K562 (cell line): ENCODE data around the gene SLC4A2. TPM values are rescaled to one million over a fixed set of nuclear protein-coding genes. Genes with fewer than 3 reads are reported as not detected.
A peak's percentile ranks its signal among the peaks of the same experiment; 100 is the strongest.

Experiments used
- ATAC-seq: fragments of 200-7000 bp; cut with Tn5 transposase; 3 replicates; pipeline ENCODE4 v1.9.1; 2020; ENCODE audit warnings: moderate library complexity
- BruUV-seq: library from RNA; stranded (reverse); fragments of 400-500 nt; replicated peaks from 2 replicates; lab custom pipeline; 2021; lab: Mats Ljungman, UMichigan
- CTCF ChIA-PET: fragments of 300-600 bp; formaldehyde crosslinking; extraction: SDS; loops from one replicate; lab custom pipeline; 2021; ENCODE audit warnings: low intra/inter-chr PET ratio; lab: Yijun Ruan, JAX
- POLR2A ChIA-PET: fragments of 300-600, 350-650 bp; sonication (Branson Sonifier 250); formaldehyde crosslinking; extraction: SDS; loops from one replicate; lab custom pipeline; 2021; ENCODE audit warnings: antibody characterized with exemption, inconsistent platforms; lab: Yijun Ruan, JAX
- DNase-seq, 4 experiments: peaks; one replicate each; pipeline versions ENCODE4 v3.0.0 to v3.0.0-alpha.2; 2011 to 2018; ENCODE audit warnings: low spot score in 3 of 4, mixed read lengths in 3 of 4; ENCODE audit errors: extremely low read depth in 1 of 4
- FAIRE-seq: peaks from 2 replicates; lab custom pipeline; 2011; peaks lifted over from hg19 to GRCh38; lab: Jason Lieb, UNC
- H2AFZ ChIP-seq: 2 replicates; pipeline ENCODE4 v1.6.0; 2011; ENCODE audit warnings: low read depth, low read length, control low read depth, inconsistent platforms
- H3K27ac ChIP-seq: fragments of 200-600 bp; 3 replicates; pipeline ENCODE4 v1.8.0; 2011; ENCODE audit warnings: low read depth, mild to moderate bottlenecking, control low read depth, inconsistent platforms, low read length, moderate library complexity, mixed read lengths; ENCODE audit errors: extremely low read depth
- H3K27me3 ChIP-seq, 2 experiments: fragments of 300-600 bp in 1 of 2; 2 replicates in 1 of 2; 3 replicates in 1 of 2; pipeline versions ENCODE4 v1.6.0 to v1.8.0; 2011; ENCODE audit warnings: inconsistent platforms in 2 of 2, low read length in 2 of 2, mild to moderate bottlenecking in 1 of 2, mixed read lengths in 1 of 2, moderate library complexity in 1 of 2; ENCODE audit not compliant: control insufficient read depth in 2 of 2, insufficient read depth in 2 of 2
- H3K36me3 ChIP-seq: fragments of 300-600 bp; 3 replicates; pipeline ENCODE4 v1.8.0; 2011; ENCODE audit warnings: mild to moderate bottlenecking, low read length, inconsistent platforms; ENCODE audit not compliant: control insufficient read depth, insufficient read depth
- H3K4me1 ChIP-seq, 2 experiments: fragments of 200-600 bp in 1 of 2; replicated peaks in 1 of 2; 2 replicates in 1 of 2; 3 replicates in 1 of 2; pipeline versions ENCODE4 v1.5.1 to v1.8.0; 2011; ENCODE audit warnings: inconsistent platforms in 2 of 2, low read length in 2 of 2, mild to moderate bottlenecking in 1 of 2, mixed read lengths in 1 of 2, moderate library complexity in 1 of 2; ENCODE audit not compliant: control insufficient read depth in 2 of 2, insufficient read depth in 2 of 2
- H3K4me2 ChIP-seq: 2 replicates; pipeline ENCODE4 v1.6.1; 2011; ENCODE audit warnings: low read length, control low read depth, inconsistent platforms, mixed read lengths; ENCODE audit not compliant: insufficient read depth
- H3K4me3 ChIP-seq: fragments of 200-600 bp; sonication (generic), shearing (Covaris generic); 2 replicates; pipeline ENCODE4 v1.5.1; 2016; ENCODE audit warnings: control low read depth, inconsistent platforms
- H3K79me2 ChIP-seq: fragments of 200-600 bp; 3 replicates; pipeline ENCODE4 v1.8.0; 2011; ENCODE audit warnings: low read length, inconsistent platforms; ENCODE audit not compliant: control insufficient read depth, insufficient read depth
- H3K9ac ChIP-seq, 2 experiments: 2 replicates each; pipeline versions ENCODE4 v1.6.0 to v1.6.1; 2011; ENCODE audit warnings: low read depth in 2 of 2, low read length in 2 of 2, control low read depth in 1 of 2, inconsistent platforms in 1 of 2, mild to moderate bottlenecking in 1 of 2, mixed read lengths in 1 of 2; ENCODE audit not compliant: insufficient read depth in 1 of 2
- H3K9me1 ChIP-seq: one replicate; pipeline ENCODE4 v1.6.0; 2011; ENCODE audit warnings: inconsistent platforms, mild to moderate bottlenecking, low read length, moderate library complexity; ENCODE audit not compliant: control insufficient read depth, insufficient read depth
- H3K9me3 ChIP-seq: replicated peaks from 2 replicates; pipeline ENCODE4 v1.5.1; 2011; ENCODE audit warnings: low read depth, low read length, inconsistent platforms; ENCODE audit not compliant: control insufficient read depth, insufficient read depth
- H4K20me1 ChIP-seq: replicated peaks from 2 replicates; pipeline ENCODE4 v1.6.1; 2011; ENCODE audit warnings: low read length, inconsistent platforms, mixed read lengths; ENCODE audit not compliant: control insufficient read depth, insufficient read depth
- PRDM10 ChIP-seq: fragments of 450-650 bp; IDR thresholded peaks from 2 replicates; pipeline ENCODE4 v1.6.1; 2018; ENCODE audit not compliant: partially characterized antibody
- TOE1 ChIP-seq, 2 experiments: fragments of 450-650 bp in 1 of 2; sonication (generic) in 1 of 2; formaldehyde crosslinking in 1 of 2; IDR thresholded peaks; 2 replicates each; pipeline versions ENCODE4 v1.7.1 to v1.8.0; 2016 to 2022; ENCODE audit warnings: borderline replicate concordance in 2 of 2, mild to moderate bottlenecking in 2 of 2, antibody characterized with exemption in 1 of 2, inconsistent platforms in 1 of 2, low read depth in 1 of 2, missing genetic modification reagents in 1 of 2, moderate library complexity in 1 of 2
- ZNF589 ChIP-seq: fragments of 200-800 bp; sonication (Bioruptor generic); IDR thresholded peaks from 2 replicates; pipeline ENCODE4 v1.6.1; 2016; ENCODE audit warnings: low read depth, missing genetic modification characterization, missing compliant biosample characterization
- WGBS: fragments of 100-300 bp; shearing (Covaris generic); methylation state at CpG from one replicate; pipeline ENCODE4 v1.1.6; 2016; ENCODE audit warnings: low coverage, mixed read lengths; ENCODE audit not compliant: insufficient coverage; ENCODE audit errors: missing lambda C conversion rate; 5-methylcytosine and 5-hydroxymethylcytosine counted together
- in situ Hi-C: fragments of 300-500 bp; cut with MboI; formaldehyde crosslinking; loops from 4 replicates; pipeline ENCODE4 v1.15.0; 2018; ENCODE audit warnings: inconsistent platforms, mixed read lengths
- intact Hi-C: fragments of 100-400 bp; cut with micrococcal nuclease; formaldehyde crosslinking; loops from 2 replicates; pipeline ENCODE4 v1.14.2; 2022
- polyA plus RNA-seq, 8 experiments: library from polyadenylated mRNA; depleted of rRNA in 4 of 8; stranded (reverse) in 5 of 8; unstranded in 3 of 8; fragments of >200 nt; fragmentation: Nextera tagmentation in 2 of 8; fragmentation: Illumina TruSeq in 1 of 8; extraction: Ambion mirVana in 2 of 8; extraction: Trizol in 1 of 8; gene quantifications; 2 replicates each; pipeline versions ENCODE4 v1.2.1 to v1.2.3, GENCODE V29; 2011 to 2014; ENCODE audit warnings: inconsistent platforms in 1 of 8, missing spikeins in 1 of 8
- total RNA-seq, 7 experiments: library from RNA; depleted of rRNA in 6 of 7; stranded (reverse); fragments of >200 nt in 6 of 7; fragmentation: Illumina TruSeq in 2 of 7; extraction: Trizol in 2 of 7; gene quantifications; 2 replicates each; pipeline versions ENCODE4 v1.2.1 to v1.2.3, GENCODE V29; 2011 to 2021; ENCODE audit warnings: low replicate concordance in 1 of 7
- TF ChIP-seq, protein P1 (sequence below), 3 experiments: fragments of 200-800 bp in 1 of 3; sonication (Bioruptor generic) in 1 of 3; sonication (generic) in 1 of 3; formaldehyde crosslinking in 1 of 3; IDR thresholded peaks; 2 replicates each; pipeline versions ENCODE4 v1.6.1 to v1.8.0; 2016 to 2022; ENCODE audit warnings: mild to moderate bottlenecking in 2 of 3, missing compliant biosample characterization in 2 of 3, missing genetic modification characterization in 2 of 3, missing genetic modification reagents in 1 of 3

SLC4A2 gene
- total and polyA plus RNA-seq, 9 of the 15 experiments (the other 6 are each of a cell fraction or from before 2014, with no cell fraction given) = 11.4 to 375 (median 130) TPM

DNA sequence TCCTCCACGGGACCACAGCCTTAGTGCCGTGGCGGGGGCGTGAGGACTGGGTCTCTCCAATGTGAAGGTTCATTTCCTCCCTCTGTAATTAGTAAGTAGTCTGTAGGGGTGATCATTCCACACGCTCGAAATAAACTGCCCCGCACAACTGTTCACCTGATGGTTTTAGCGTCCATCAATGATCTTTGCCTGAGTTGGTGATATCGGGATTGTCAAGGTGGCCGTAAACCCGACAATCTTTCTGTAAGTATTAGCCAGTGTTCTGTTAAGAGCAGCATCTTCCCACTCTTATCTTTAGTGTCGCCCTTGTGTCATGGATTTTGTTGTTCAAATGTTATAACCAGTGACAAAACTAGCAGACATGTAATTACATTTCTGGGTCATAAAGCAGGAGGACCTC lies 44.6 kb downstream of the SLC4A2 start:
- no peak for ATAC-seq
- no peak overlapping the region for H3K27ac ChIP-seq
- 80% methylated on average over 12 of the region's 12 CpGs for WGBS
- no peak overlapping the region for H3K4me3 ChIP-seq
- H3K9me3 ChIP-seq = no peaks in the 10 kb centered on the region
- intact Hi-C loops = no loop called here
- peaks cover 91% of the 10 kb centered on the region for H3K79me2 ChIP-seq
- no peak overlapping the region for H3K9ac ChIP-seq
- POLR2A ChIA-PET = interaction anchor here (0.6 to 4.7 kb wide), 5 partner anchors 10 to 48 kb away, joined by 3 to 31 read pairs (median 4); no protein-coding TSS in a partner anchor
- TF ChIP-seq PRDM10 (peak; percentile 81), ZNF589 (CRISPR knock-in tag) (no peak), TOE1 (IDR thresholded peaks at IDR 0.05; ENCODE audit: borderline replicate concordance) (no peak), TOE1 (CRISPR knock-in tag; IDR thresholded peaks at IDR 0.05; ENCODE audit: borderline replicate concordance, low read depth) (no peak)
- TF ChIP-seq, protein P1, sequence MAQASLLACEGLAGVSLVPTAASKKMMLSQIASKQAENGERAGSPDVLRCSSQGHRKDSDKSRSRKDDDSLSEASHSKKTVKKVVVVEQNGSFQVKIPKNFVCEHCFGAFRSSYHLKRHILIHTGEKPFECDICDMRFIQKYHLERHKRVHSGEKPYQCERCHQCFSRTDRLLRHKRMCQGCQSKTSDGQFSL (CRISPR knock-in tag; IDR thresholded peaks at IDR 0.05) = peak; percentile 43; the same call in 1 of the 2 replicates
- TF ChIP-seq, protein P1 (tag; IDR thresholded peaks at IDR 0.05) = no peak
- peaks cover 14 to 43% of the 10 kb centered on the region in 2 experiments for H3K4me1 ChIP-seq
- peaks cover 58% of the 10 kb centered on the region for H4K20me1 ChIP-seq
- H2AFZ ChIP-seq = no peak overlapping the region
- H3K4me2 ChIP-seq = no peak overlapping the region
- CTCF ChIA-PET = interaction anchor here (0.6 to 0.7 kb wide), 2 partner anchors 206 to 328 kb away, joined by 3 to 7 read pairs; no protein-coding TSS in a partner anchor
- H3K9me1 ChIP-seq = peaks cover 11% of the 10 kb centered on the region
- BruUV-seq = no TSS peak
- H3K27me3 ChIP-seq = no peaks in the 10 kb centered on the region
- peaks cover 66% of the 10 kb centered on the region for H3K36me3 ChIP-seq
- no peak for DNase-seq
- in situ Hi-C loops = no loop called here
- peak; percentile 26 for FAIRE-seq
